OCI-LY7 (cell line): ENCODE results near the gene MKRN1.

ENCODE experiments used
- CTCF ChIP-seq: fragments of 200-600 bp; sonication (generic); conservative IDR thresholded peaks from 2 replicates; pipeline ENCODE4 v1.5.1; 2014; ENCODE audit warnings: mild to moderate bottlenecking, antibody characterized with exemption, low read length, moderate library complexity, mixed read lengths
- EZH2phosphoT487 ChIP-seq: fragments of 200-600 bp; sonication (generic); IDR thresholded peaks from 2 replicates; pipeline ENCODE4 v1.6.1; 2018; ENCODE audit warnings: low read depth, borderline replicate concordance, mild to moderate bottlenecking, mixed run types, antibody characterized with exemption, low read length, moderate library complexity, mixed read lengths

GRCh38 chr7:140453273-140453672 lies 26.0 kb downstream of the MKRN1 start:
- no peak for TF ChIP-seq CTCF
- no peak for TF ChIP-seq EZH2phosphoT487
